Upper lobe of left lung (tissue), 6 donors: ENCODE data around the gene USP47. TPM values are rescaled to one million over a fixed set of nuclear protein-coding genes. Genes with fewer than 3 reads are reported as not detected.

Experiments used
- ATAC-seq, 2 donors: fragments of 200-7000 bp; cut with Tn5 transposase; one replicate each; pipeline ENCODE4 v1.9.1; 2022; ENCODE audit warnings: mild to moderate bottlenecking in 2 of 2, moderate library complexity in 2 of 2; ENCODE audit not compliant: low FRiP score in 2 of 2
- DNase-seq, 2 donors: peaks; one replicate each; pipeline ENCODE4 v3.0.0-alpha.2; 2019 to 2020
- H3K27ac ChIP-seq, 4 donors: fragments of 200-600 bp; sonication (generic); one replicate each; pipeline ENCODE4 v1.5.1; 2016 to 2019
- H3K27me3 ChIP-seq, 4 donors: fragments of 200-600 bp; sonication (generic); one replicate each; pipeline ENCODE4 v1.5.1; 2017 to 2019
- H3K36me3 ChIP-seq, 4 donors: fragments of 200-600 bp; sonication (generic); one replicate each; pipeline ENCODE4 v1.5.1; 2016 to 2019
- H3K4me1 ChIP-seq, 4 donors: fragments of 200-600 bp; sonication (generic); one replicate each; pipeline ENCODE4 v1.5.1; 2018 to 2019
- H3K4me3 ChIP-seq, 4 donors: fragments of 200-600 bp; sonication (generic); one replicate each; pipeline ENCODE4 v1.5.1; 2017 to 2019; ENCODE audit warnings: mild to moderate bottlenecking in 2 of 4, moderate library complexity in 1 of 4
- H3K9me3 ChIP-seq, 4 donors: fragments of 200-600 bp; sonication (generic); one replicate each; pipeline ENCODE4 v1.5.1; 2018 to 2019
- CTCF ChIP-seq, 6 experiments: fragments of 450-650 bp in 4 of 6; fragments of 200-600 bp in 2 of 6; sonication (generic) in 2 of 6; IDR thresholded peaks; one replicate each; pipeline ENCODE4 v1.5.1; 2016 to 2019; ENCODE audit warnings: antibody characterized with exemption in 6 of 6
- EP300 ChIP-seq, 4 donors: sonication (generic); formaldehyde crosslinking; IDR thresholded peaks; one replicate each; pipeline ENCODE4 v1.5.1; 2017; ENCODE audit warnings: antibody characterized with exemption in 4 of 4, control low read depth in 2 of 4
- POLR2A ChIP-seq, 4 donors: fragments of 450-650 bp; IDR thresholded peaks; one replicate each; pipeline ENCODE4 v1.5.1; 2016 to 2017; ENCODE audit warnings: antibody characterized with exemption in 4 of 4, mild to moderate bottlenecking in 2 of 4
- POLR2AphosphoS5 ChIP-seq, 2 donors: sonication (generic); formaldehyde crosslinking; IDR thresholded peaks; one replicate each; pipeline ENCODE4 v1.5.1; 2017; ENCODE audit warnings: antibody characterized with exemption in 2 of 2
- WGBS, 2 donors: methylation state at CpG; one replicate each; pipeline ENCODE4 v1.1.5; 2017 to 2018; 5-methylcytosine and 5-hydroxymethylcytosine counted together
- total RNA-seq, 6 donors: library from RNA; depleted of rRNA in 4 of 6; stranded (reverse); fragments of >200 nt in 4 of 6; gene quantifications; one replicate each; pipeline versions ENCODE4 v1.1.0 to v1.2.1, GENCODE V29; 2016 to 2021
- donor health status: DM: no; HTN: no; CAD: no; lungs with moderate emphysema.
- donor health status: DM: no; HTN: yes; CAD: no; lungs with severe emphysema.

The USP47 gene
- total RNA-seq, 6 donors from 2014 or later: 32.4 to 132 (median 79.0) TPM

- Histone ChIP-seq H3K27me3 (no peaks in the 10 kb centered on the region), H3K4me1 (peaks cover 7 to 31% (median 9%) of the 10 kb centered on the region in 4 donors), H3K27ac (peak overlapping the region in 1 of 4 donors; percentile 61), H3K36me3 (no peaks in the 10 kb centered on the region), H3K9me3 (no peaks in the 10 kb centered on the region), H3K4me3 (no peak overlapping the region)
- ATAC-seq: no peak
- 82 to 85% methylated on average over 9 of the region's 9 CpGs for WGBS, 2 donors
- no peak for DNase-seq
- TF ChIP-seq EP300 (IDR thresholded peaks at IDR 0.05) (no peak), CTCF (IDR thresholded peaks at IDR 0.05) (no peak), POLR2AphosphoS5 (IDR thresholded peaks at IDR 0.05) (no peak), POLR2A (IDR thresholded peaks at IDR 0.05) (no peak)
Observed at GRCh38 chr11:11985954-11986949, 144.5 kb downstream of the USP47 start.

GRCh38 chr11:11987503-11988022, 145.8 kb downstream of the USP47 start:
- no peaks in the 10 kb centered on the region for H3K27me3 ChIP-seq
- no peak for ATAC-seq
- H3K4me1 ChIP-seq: peaks cover 7 to 31% (median 9%) of the 10 kb centered on the region in 4 donors
- no peak for TF ChIP-seq POLR2AphosphoS5 (IDR thresholded peaks at IDR 0.05)
- peak in 3 of 6 experiments; percentile 23 to 39 (median 26) for TF ChIP-seq CTCF (IDR thresholded peaks at IDR 0.05)
- H3K36me3 ChIP-seq: no peaks in the 10 kb centered on the region
- no peak overlapping the region for H3K4me3 ChIP-seq
- DNase-seq: no peak
- H3K27ac ChIP-seq: peak overlapping the region in 2 of 4 donors; percentile 60 to 71
- H3K9me3 ChIP-seq: no peaks in the 10 kb centered on the region
- WGBS, 2 donors: 76 to 83% methylated on average over 1 of the region's 1 CpG

- no peaks in the 10 kb centered on the region for H3K27me3 ChIP-seq
- H3K4me3 ChIP-seq: no peak overlapping the region
- WGBS, 2 donors: 74 to 79% methylated on average over 7 of the region's 7 CpGs
- H3K27ac ChIP-seq: peak overlapping the region; percentile 16 to 71 (median 48)
- TF ChIP-seq EP300 (IDR thresholded peaks at IDR 0.05) (no peak), CTCF (IDR thresholded peaks at IDR 0.05) (no peak)
- H3K36me3 ChIP-seq: no peaks in the 10 kb centered on the region
- no peaks in the 10 kb centered on the region for H3K9me3 ChIP-seq
- DNase-seq (no peak), ATAC-seq (no peak)
- peaks cover 7 to 31% (median 9%) of the 10 kb centered on the region in 4 donors for H3K4me1 ChIP-seq
Observed at GRCh38 chr11:11988099-11988651, 146.4 kb downstream of the USP47 start.

GRCh38 chr11:11988681-11989261, 147.0 kb downstream of the USP47 start:
- ATAC-seq: no peak
- no peaks in the 10 kb centered on the region for H3K27me3 ChIP-seq
- no peak for DNase-seq
- H3K4me1 ChIP-seq: peaks cover 7 to 28% (median 9%) of the 10 kb centered on the region in 4 donors
- WGBS, 2 donors: 72 to 79% methylated on average over 5 of the region's 5 CpGs
- TF ChIP-seq POLR2AphosphoS5 (IDR thresholded peaks at IDR 0.05) (no peak), EP300 (IDR thresholded peaks at IDR 0.05) (no peak), CTCF (IDR thresholded peaks at IDR 0.05) (peak in 1 of 6 experiments; percentile 32), POLR2A (IDR thresholded peaks at IDR 0.05) (no peak)
- H3K9me3 ChIP-seq: no peaks in the 10 kb centered on the region
- no peak overlapping the region for H3K4me3 ChIP-seq
- H3K36me3 ChIP-seq: no peaks in the 10 kb centered on the region
- H3K27ac ChIP-seq: peak overlapping the region; percentile 16 to 71 (median 48)
